Spleen (tissue), 11 donors: ENCODE data around the gene VPS54. TPM values are rescaled to one million over a fixed set of nuclear protein-coding genes. Genes with fewer than 3 reads are reported as not detected.
A peak's percentile ranks its signal among the peaks of the same experiment; 100 is the strongest.

ENCODE experiments used
- DNase-seq: peaks from one replicate; pipeline ENCODE4 v3.0.0-alpha.2; 2020
- H3K27ac ChIP-seq, 8 donors: fragments of 200-600 bp; sonication (generic) in 7 of 8; 1 replicate in 4 of 8; 2 replicates in 4 of 8; pipeline versions ENCODE4 v1.5.0 to v1.8.0; 2016 to 2021; ENCODE audit warnings: inconsistent platforms in 4 of 8, mild to moderate bottlenecking in 4 of 8, moderate library complexity in 1 of 8
- H3K27me3 ChIP-seq, 7 donors: fragments of 200-600 bp; sonication (generic) in 6 of 7; replicated peaks in 1 of 7; 1 replicate in 4 of 7; 2 replicates in 3 of 7; pipeline versions ENCODE4 v1.5.0 to v1.8.0; 2016 to 2021; ENCODE audit warnings: inconsistent platforms in 3 of 7, mild to moderate bottlenecking in 1 of 7
- H3K36me3 ChIP-seq, 6 donors: fragments of 200-600 bp; sonication (generic) in 5 of 6; 1 replicate in 4 of 6; 2 replicates in 2 of 6; pipeline versions ENCODE4 v1.5.0 to v1.8.0; 2016 to 2021; ENCODE audit warnings: inconsistent platforms in 2 of 6
- H3K4me1 ChIP-seq, 6 donors: fragments of 200-600 bp; sonication (generic) in 5 of 6; 1 replicate in 3 of 6; 2 replicates in 3 of 6; pipeline versions ENCODE4 v1.5.0 to v1.8.0; 2016 to 2021; ENCODE audit warnings: inconsistent platforms in 3 of 6
- H3K4me3 ChIP-seq, 8 donors: fragments of 200-600 bp; sonication (generic) in 7 of 8; 1 replicate in 4 of 8; 2 replicates in 4 of 8; pipeline versions ENCODE4 v1.5.0 to v1.8.0; 2016 to 2021; ENCODE audit warnings: inconsistent platforms in 4 of 8, mild to moderate bottlenecking in 4 of 8, moderate library complexity in 2 of 8
- H3K9me3 ChIP-seq, 8 donors: fragments of 200-600 bp; sonication (generic) in 7 of 8; 1 replicate in 4 of 8; 2 replicates in 4 of 8; pipeline versions ENCODE4 v1.5.0 to v1.8.0; 2016 to 2021; ENCODE audit warnings: inconsistent platforms in 4 of 8
- POLR2A ChIP-seq, 3 donors: fragments of 450-650 bp; IDR thresholded peaks; one replicate each; pipeline ENCODE4 v1.5.1; 2017; ENCODE audit warnings: antibody characterized with exemption in 3 of 3, mild to moderate bottlenecking in 1 of 3
- POLR2AphosphoS5 ChIP-seq, 3 donors: sonication (generic); formaldehyde crosslinking; IDR thresholded peaks; one replicate each; pipeline ENCODE4 v1.5.1; 2017; ENCODE audit warnings: antibody characterized with exemption in 3 of 3
- WGBS, 5 donors: extraction: QIAGEN DNeasy Blood & Tissue Kit in 3 of 5; methylation state at CpG; one replicate each; pipeline versions ENCODE4 v1.1.5 to v1.1.7; 2013 to 2018; 5-methylcytosine and 5-hydroxymethylcytosine counted together
- intact Hi-C: fragments of 100-400 bp; cut with DNase I; formaldehyde crosslinking; loops from one replicate; pipeline ENCODE4 v1.15.0; 2023; ENCODE audit warnings: low total_unique reads
- polyA plus RNA-seq, 3 donors: library from polyadenylated mRNA; stranded (reverse); fragments of 200-250 nt; gene quantifications; one replicate each; pipeline ENCODE4 v1.2.1, GENCODE V29; 2013
- total RNA-seq, 7 donors: library from RNA; depleted of rRNA in 3 of 7; stranded (reverse); fragments of >200 nt in 3 of 7; fragmentation: NEBNext Ultra II Directional in 4 of 7; extraction: Animal tissue kit (Norgen Biotek cat#: 25700) in 4 of 7; gene quantifications; one replicate each; pipeline versions ENCODE4 v1.1.0 to v1.2.1, GENCODE V29; 2016 to 2021
- TF ChIP-seq, protein P1 (sequence below), 11 experiments: fragments of 200-600 bp in 7 of 11; fragments of 450-650 bp in 4 of 11; sonication (generic) in 4 of 11; IDR thresholded peaks in 8 of 11; conservative IDR thresholded peaks in 3 of 11; 1 replicate in 7 of 11; 2 replicates in 4 of 11; pipeline versions ENCODE4 v1.4.0 to v1.8.0; 2016 to 2021; ENCODE audit warnings: antibody characterized with exemption in 11 of 11, inconsistent platforms in 4 of 11, mild to moderate bottlenecking in 1 of 11
- donor health status: healthy with polysubstance abuse.
- donor health status: DM: no; HTN: no; CAD: no; lungs with moderate emphysema.
- donor health status: DM: no; HTN: no; CAD: no.
- donor health status: Bipolar disorder and iron deficiency.
- donor health status: healthy.
- donor health status: DM: no; HTN: no; CAD: no.
- donor health status: DM: yes; HTN: yes; CAD: no.

VPS54 gene
- total and polyA plus RNA-seq, 10 donors = 9.2 to 31.3 (median 23.8) TPM

DNA sequence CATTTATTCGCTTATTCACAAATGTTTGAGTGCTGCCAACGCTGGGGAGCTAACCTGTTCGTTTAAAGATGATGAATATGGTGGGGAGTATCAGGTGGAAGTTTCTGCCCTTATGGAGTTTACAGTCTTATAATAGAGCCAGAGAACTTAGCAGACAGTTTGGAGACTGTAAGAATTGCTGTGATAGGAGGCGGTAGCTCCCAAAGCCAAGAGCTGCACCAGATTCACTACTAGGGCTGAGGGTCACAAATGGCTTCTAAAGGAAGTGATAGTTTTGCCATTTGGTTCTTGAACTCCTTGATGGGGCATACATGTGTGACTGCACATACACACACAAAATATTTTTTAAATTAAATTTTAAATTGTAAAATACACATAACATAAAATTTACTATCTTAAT lies 148.5 kb downstream of the VPS54 start:
- no peaks in the 10 kb centered on the region for H3K27me3 ChIP-seq
- WGBS, 5 donors = 96 to 97% (median 97%) methylated on average over 4 of the region's 4 CpGs
- no peak overlapping the region for H3K27ac ChIP-seq
- H3K36me3 ChIP-seq = peaks cover 0 to 82% (median 13%) of the 10 kb centered on the region in 6 donors
- no peak overlapping the region for H3K4me3 ChIP-seq
- peaks cover 0 to 28% (median 10%) of the 10 kb centered on the region in 6 donors for H3K4me1 ChIP-seq
- peaks cover 0 to 4% (median 0%) of the 10 kb centered on the region in 8 donors for H3K9me3 ChIP-seq
- TF ChIP-seq POLR2A (IDR thresholded peaks at IDR 0.05) (no peak), POLR2AphosphoS5 (IDR thresholded peaks at IDR 0.05) (no peak)
- TF ChIP-seq, protein P1, sequence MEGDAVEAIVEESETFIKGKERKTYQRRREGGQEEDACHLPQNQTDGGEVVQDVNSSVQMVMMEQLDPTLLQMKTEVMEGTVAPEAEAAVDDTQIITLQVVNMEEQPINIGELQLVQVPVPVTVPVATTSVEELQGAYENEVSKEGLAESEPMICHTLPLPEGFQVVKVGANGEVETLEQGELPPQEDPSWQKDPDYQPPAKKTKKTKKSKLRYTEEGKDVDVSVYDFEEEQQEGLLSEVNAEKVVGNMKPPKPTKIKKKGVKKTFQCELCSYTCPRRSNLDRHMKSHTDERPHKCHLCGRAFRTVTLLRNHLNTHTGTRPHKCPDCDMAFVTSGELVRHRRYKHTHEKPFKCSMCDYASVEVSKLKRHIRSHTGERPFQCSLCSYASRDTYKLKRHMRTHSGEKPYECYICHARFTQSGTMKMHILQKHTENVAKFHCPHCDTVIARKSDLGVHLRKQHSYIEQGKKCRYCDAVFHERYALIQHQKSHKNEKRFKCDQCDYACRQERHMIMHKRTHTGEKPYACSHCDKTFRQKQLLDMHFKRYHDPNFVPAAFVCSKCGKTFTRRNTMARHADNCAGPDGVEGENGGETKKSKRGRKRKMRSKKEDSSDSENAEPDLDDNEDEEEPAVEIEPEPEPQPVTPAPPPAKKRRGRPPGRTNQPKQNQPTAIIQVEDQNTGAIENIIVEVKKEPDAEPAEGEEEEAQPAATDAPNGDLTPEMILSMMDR (IDR thresholded peaks at IDR 0.05 in 8 of 11, conservative IDR thresholded peaks at IDR 0.05 in 3 of 11) = no peak
- intact Hi-C loops = no loop called here
- DNase-seq = no peak

DNA sequence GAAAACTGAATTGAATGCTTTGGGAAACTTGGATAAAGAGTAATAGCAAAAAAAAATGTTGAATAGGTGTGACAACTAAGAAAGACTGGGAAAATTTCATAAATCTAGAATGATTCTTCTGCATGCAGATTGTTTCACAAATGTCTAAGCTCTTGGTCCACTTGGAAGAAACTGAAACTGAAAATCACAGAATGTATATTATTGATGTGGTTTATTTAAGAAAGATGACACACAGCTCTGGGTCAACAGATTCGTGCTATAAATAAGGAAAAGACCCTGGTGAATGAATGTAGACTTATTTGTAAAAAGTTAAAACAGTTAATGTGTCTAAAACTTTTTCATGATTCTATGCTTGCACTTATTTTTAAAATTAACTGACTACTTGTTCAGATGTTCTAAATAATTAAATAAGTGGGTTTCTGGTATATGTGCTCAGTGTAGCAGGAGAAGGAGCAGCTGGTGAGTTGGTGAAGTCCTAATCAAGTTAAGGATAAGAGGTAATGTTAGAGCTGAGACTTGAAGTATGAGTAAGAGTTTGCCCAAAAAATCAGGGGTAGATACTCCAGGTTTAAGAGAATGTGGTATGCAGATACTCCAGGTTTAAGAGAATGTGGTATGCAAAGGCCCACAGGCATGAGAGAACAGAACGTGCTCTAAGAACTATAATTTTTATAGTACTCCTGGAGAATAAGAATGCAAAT lies 153.1 kb downstream of the VPS54 start:
- TF ChIP-seq POLR2AphosphoS5 (IDR thresholded peaks at IDR 0.05) = no peak
- no peak for TF ChIP-seq POLR2A (IDR thresholded peaks at IDR 0.05)
- TF ChIP-seq, protein P1 (IDR thresholded peaks at IDR 0.05 in 8 of 11, conservative IDR thresholded peaks at IDR 0.05 in 3 of 11) = no peak
- Histone ChIP-seq H3K9me3 (no peaks in the 10 kb centered on the region), H3K4me3 (no peak overlapping the region), H3K27ac (peak overlapping the region in 1 of 8 donors; percentile 12), H3K27me3 (no peaks in the 10 kb centered on the region), H3K36me3 (peaks cover 0 to 84% (median 28%) of the 10 kb centered on the region in 6 donors), H3K4me1 (peaks cover 0 to 28% (median 10%) of the 10 kb centered on the region in 6 donors)
- 63 to 74% (median 67%) methylated on average over 2 of the region's 2 CpGs for WGBS, 5 donors
- no peak for DNase-seq
- intact Hi-C loops = no loop called here

DNA sequence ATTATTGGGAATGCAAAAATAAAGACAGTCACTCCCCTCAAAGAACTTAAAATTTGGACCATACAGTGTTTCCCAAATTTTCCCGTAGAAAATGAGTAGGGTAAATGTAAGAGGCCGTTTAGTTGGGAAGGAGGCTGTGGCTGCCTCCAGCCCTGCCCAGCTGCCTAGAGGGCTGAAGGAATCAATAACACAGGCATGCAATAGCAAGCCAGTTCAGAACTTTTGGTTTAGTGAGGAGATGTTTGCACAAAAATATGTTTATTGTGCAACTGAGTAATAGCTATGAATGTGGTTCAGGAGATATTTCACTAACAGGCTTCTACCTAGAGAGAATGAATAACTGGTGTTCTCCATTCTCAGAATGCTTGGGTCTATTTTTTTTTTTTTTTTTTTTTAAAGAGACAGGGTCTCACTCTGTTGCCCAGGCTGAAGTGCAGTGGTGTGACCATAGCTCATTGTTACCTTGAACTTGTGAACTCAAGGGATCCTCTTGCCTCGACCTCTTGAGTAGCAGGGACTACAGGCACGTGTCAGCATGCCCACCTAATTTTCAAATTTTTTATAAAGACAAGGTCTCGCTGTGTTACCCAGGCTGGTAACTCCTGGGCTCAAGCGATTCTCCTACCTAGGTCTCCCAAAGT lies 153.9 kb downstream of the VPS54 start:
- Histone ChIP-seq H3K27ac (no peak overlapping the region), H3K27me3 (no peaks in the 10 kb centered on the region), H3K4me3 (no peak overlapping the region), H3K9me3 (no peaks in the 10 kb centered on the region), H3K4me1 (peaks cover 0 to 37% (median 15%) of the 10 kb centered on the region in 6 donors), H3K36me3 (peaks cover 0 to 87% (median 31%) of the 10 kb centered on the region in 6 donors)
- no peak for TF ChIP-seq POLR2AphosphoS5 (IDR thresholded peaks at IDR 0.05)
- TF ChIP-seq, protein P1 (IDR thresholded peaks at IDR 0.05 in 8 of 11, conservative IDR thresholded peaks at IDR 0.05 in 3 of 11) = no peak
- TF ChIP-seq POLR2A (IDR thresholded peaks at IDR 0.05) = no peak
- DNase-seq = no peak
- intact Hi-C loops = no loop called here
- WGBS, 5 donors = 88 to 94% (median 91%) methylated on average over 6 of the region's 6 CpGs

DNA sequence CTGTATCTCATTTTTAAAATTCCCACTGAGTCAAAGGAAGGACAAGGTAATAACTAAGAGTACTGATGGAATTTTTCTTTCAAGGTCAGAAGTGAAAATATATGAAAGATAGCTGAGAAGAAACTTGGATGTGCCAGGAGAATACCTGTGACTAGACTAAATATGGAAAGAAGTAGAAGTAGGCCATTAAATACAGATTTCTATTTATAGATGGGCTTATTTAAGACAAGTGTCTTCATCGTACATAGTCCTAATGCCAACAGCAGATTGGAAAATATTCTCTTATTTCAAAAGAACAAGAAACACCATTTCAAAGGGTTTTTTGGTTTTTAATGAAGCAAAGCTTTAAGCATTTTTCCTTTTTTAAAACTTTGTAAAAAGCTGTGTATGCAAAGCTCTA lies 155.5 kb downstream of the VPS54 start:
- H3K27ac ChIP-seq = no peak overlapping the region
- H3K4me3 ChIP-seq = no peak overlapping the region
- no peaks in the 10 kb centered on the region for H3K27me3 ChIP-seq
- intact Hi-C loops = loop anchor here (5.0 kb wide), 1 partner anchor 171 kb away; no protein-coding TSS in a partner anchor
- H3K36me3 ChIP-seq = peaks cover 0 to 94% (median 41%) of the 10 kb centered on the region in 6 donors
- no peaks in the 10 kb centered on the region for H3K9me3 ChIP-seq
- TF ChIP-seq, protein P1 (IDR thresholded peaks at IDR 0.05 in 8 of 11, conservative IDR thresholded peaks at IDR 0.05 in 3 of 11) = no peak
- TF ChIP-seq POLR2AphosphoS5 (IDR thresholded peaks at IDR 0.05) (no peak), POLR2A (IDR thresholded peaks at IDR 0.05) (no peak)
- H3K4me1 ChIP-seq = peaks cover 0 to 38% (median 15%) of the 10 kb centered on the region in 6 donors
- no peak for DNase-seq
- 78 to 94% (median 89%) methylated on average over 1 of the region's 1 CpG for WGBS, 5 donors
